ENCODE data around the gene MTMR2. TPM values are rescaled to one million over a fixed set of nuclear protein-coding genes. Genes with fewer than 3 reads are reported as not detected.

The MTMR2 gene
- total and polyA plus RNA-seq, 12 donors = 7.8 to 23.1 (median 20.0) TPM

DNA sequence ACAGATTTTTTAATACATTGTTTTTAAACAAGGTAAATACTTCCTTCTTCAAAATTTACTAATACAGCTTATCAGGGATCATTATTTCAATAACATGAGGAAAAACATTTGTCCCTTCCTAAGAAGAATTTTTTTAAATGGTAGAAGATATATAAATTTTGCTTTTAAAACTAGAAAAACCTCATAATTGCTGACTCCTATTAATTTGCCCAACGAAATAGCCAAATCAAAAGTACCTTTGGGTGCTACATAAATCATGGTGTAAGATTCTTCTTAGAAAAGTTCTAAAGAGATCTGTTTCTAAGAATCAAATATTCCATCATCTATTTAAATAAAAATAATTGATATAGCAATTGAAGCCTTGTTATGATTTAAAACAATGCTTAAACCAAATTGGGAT lies 78.7 kb downstream of the MTMR2 start:
- Histone ChIP-seq H3K4me3 (no peak overlapping the region), H3K27me3 (no peaks in the 10 kb centered on the region), H3K27ac (no peak overlapping the region), H3K4me1 (peaks cover 0 to 13% (median 0%) of the 10 kb centered on the region in 9 donors), H3K9me3 (no peaks in the 10 kb centered on the region), H3K36me3 (peaks cover 0 to 97% (median 14%) of the 10 kb centered on the region in 9 donors)
- WGBS, 2 donors = 93 to 98% methylated on average over 1 of the region's 1 CpG
- DNase-seq (no peak), ATAC-seq (no peak)
- TF ChIP-seq, protein P1, sequence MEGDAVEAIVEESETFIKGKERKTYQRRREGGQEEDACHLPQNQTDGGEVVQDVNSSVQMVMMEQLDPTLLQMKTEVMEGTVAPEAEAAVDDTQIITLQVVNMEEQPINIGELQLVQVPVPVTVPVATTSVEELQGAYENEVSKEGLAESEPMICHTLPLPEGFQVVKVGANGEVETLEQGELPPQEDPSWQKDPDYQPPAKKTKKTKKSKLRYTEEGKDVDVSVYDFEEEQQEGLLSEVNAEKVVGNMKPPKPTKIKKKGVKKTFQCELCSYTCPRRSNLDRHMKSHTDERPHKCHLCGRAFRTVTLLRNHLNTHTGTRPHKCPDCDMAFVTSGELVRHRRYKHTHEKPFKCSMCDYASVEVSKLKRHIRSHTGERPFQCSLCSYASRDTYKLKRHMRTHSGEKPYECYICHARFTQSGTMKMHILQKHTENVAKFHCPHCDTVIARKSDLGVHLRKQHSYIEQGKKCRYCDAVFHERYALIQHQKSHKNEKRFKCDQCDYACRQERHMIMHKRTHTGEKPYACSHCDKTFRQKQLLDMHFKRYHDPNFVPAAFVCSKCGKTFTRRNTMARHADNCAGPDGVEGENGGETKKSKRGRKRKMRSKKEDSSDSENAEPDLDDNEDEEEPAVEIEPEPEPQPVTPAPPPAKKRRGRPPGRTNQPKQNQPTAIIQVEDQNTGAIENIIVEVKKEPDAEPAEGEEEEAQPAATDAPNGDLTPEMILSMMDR (IDR thresholded peaks at IDR 0.05) = no peak
- intact Hi-C loops (cut with DNase I) = loop anchor here in 5 of 10 donors (5.0 to 10.0 kb wide), 7 partner anchors 140 to 580 kb away; partner anchors contain the start of genes MAML2 (in 3 of the 5) and JRKL (in 1 of the 5)

DNA sequence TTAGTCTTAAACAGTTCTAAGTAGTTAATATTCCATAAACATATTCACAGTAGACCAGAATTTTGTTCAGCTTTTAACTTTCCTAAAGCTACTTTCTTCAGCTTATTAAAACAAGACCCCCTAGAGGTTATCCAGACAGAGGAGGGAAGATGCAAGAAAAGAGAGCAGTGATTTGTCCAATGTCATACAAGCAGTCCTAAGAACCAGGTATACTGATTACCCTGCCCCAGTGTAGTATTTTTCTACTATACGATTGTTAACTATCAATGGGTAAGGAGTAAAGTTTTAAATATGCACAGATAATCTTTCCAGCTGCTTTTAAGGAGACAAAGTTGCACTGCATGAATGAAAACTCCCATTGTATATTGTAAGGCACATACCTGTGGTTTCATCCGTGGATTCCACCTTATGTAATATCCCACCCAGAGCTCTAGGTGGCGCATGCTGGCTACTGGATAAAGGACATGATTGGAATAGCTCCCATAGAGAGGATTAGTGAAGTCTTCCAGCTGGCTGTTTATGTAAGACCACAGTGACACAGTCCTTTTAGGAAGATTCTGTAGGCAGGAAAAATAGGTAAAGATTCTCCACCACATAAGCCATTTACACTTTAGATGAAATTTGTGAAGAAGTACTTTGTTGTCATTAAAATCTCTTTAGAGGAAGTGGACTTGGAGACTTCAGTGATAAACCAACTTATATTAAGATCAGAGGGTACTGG lies 88.0 kb downstream of the MTMR2 start:
- no peak overlapping the region for H3K4me3 ChIP-seq
- H3K4me1 ChIP-seq = peaks cover 0 to 8% (median 0%) of the 10 kb centered on the region in 9 donors
- H3K36me3 ChIP-seq = peaks cover 0 to 100% (median 33%) of the 10 kb centered on the region in 9 donors
- peak overlapping the region in 4 of 10 donors; percentile 24 to 42 (median 30) for H3K27ac ChIP-seq
- TF ChIP-seq, protein P1 (IDR thresholded peaks at IDR 0.05) = peak; percentile 77 to 93 (median 87)
- no peaks in the 10 kb centered on the region for H3K27me3 ChIP-seq
- peak; percentile 79 to 97 (median 94) for ATAC-seq
- intact Hi-C loops (cut with DNase I) = loop anchor here in 9 of 10 donors (5.0 to 10.0 kb wide), 9 partner anchors 209 to 591 kb away; partner anchors contain the start of genes JRKL (in 7 of the 9) and MAML2 (in 4 of the 9)
- DNase-seq = peak in 1 of 2 donors; percentile 60
- no peaks in the 10 kb centered on the region for H3K9me3 ChIP-seq
- WGBS, 2 donors = 7 to 14% methylated on average over 3 of the region's 3 CpGs

DNA sequence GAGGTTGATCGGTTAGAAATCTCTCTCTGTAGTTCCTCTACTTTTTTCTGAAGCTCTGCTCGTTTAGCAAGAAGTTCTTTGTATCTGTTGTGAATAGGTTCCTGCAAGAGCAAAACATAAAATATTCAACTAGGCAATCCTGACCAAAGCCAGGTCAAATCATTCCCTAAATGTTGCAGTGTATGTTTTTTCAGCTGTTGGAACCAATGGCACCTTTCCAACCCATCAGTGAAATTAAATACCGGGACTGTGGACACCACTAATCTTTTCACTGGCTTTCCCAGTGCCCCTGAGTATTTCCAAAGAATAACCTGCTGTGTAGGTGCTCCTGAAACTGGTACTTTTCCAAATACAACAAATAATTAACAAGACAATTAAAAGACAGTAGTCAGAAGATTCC lies 88.6 kb downstream of the MTMR2 start:
- intact Hi-C loops (cut with DNase I) = loop anchor here in 9 of 10 donors (5.0 to 10.0 kb wide), 9 partner anchors 209 to 592 kb away; partner anchors contain the start of genes JRKL (in 7 of the 9) and MAML2 (in 4 of the 9)
- TF ChIP-seq, protein P1 (IDR thresholded peaks at IDR 0.05) = no peak
- Histone ChIP-seq H3K27ac (no peak overlapping the region), H3K4me1 (peaks cover 0 to 8% (median 0%) of the 10 kb centered on the region in 9 donors), H3K27me3 (no peaks in the 10 kb centered on the region), H3K9me3 (no peaks in the 10 kb centered on the region), H3K36me3 (peaks cover 0 to 100% (median 33%) of the 10 kb centered on the region in 9 donors), H3K4me3 (no peak overlapping the region)
- DNase-seq = no peak
- ATAC-seq = no peak
- 47 to 54% methylated on average over 3 of the region's 3 CpGs for WGBS, 2 donors

DNA sequence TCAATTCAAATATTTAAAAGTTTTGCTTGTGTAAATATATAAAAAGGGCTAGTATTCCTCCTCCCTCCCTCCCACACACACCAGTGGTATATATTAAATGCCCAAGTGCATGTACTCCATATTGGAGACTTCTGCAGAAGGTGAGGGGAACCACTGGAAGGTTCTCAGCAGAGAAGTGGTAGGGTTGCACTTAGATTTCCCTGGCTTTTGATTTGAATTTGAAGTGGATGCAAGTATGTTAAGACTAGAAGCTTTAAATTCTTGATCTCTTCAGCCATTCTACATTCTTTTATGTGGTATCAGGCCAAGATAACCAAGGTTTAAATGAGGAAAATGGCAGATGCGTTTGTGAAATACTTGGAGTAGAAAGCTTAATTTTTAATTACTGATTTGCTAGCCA lies 90.5 kb downstream of the MTMR2 start:
- H3K4me1 ChIP-seq = peaks cover 0 to 8% (median 0%) of the 10 kb centered on the region in 9 donors
- no peaks in the 10 kb centered on the region for H3K27me3 ChIP-seq
- H3K4me3 ChIP-seq = no peak overlapping the region
- intact Hi-C loops (cut with DNase I) = loop anchor here in 7 of 10 donors (10.0 kb wide), 6 partner anchors 211 to 591 kb away; partner anchors contain the start of genes JRKL (in 2 of the 7) and MAML2 (in 1 of the 7)
- TF ChIP-seq, protein P1 (IDR thresholded peaks at IDR 0.05) = no peak
- H3K9me3 ChIP-seq = no peaks in the 10 kb centered on the region
- H3K36me3 ChIP-seq = peaks cover 0 to 100% (median 45%) of the 10 kb centered on the region in 9 donors
- WGBS, 2 donors = 38 to 40% methylated on average over 1 of the region's 1 CpG
- ATAC-seq (no peak), DNase-seq (no peak)
- no peak overlapping the region for H3K27ac ChIP-seq
